Activated naive CD4-positive, alpha-beta T cell treated with anti-CD3 and anti-CD28 coated beads, Interleukin-2, amount 10 ng/mL, durations not matched to agents 7 days and 5 days (primary cell): ENCODE data around the gene DENND2D.
A peak's percentile ranks its signal among the peaks of the same experiment; 100 is the strongest.

Experiments
- CTCF ChIA-PET: fragments of 350-600 bp; sonication (Branson Sonifier 250); formaldehyde crosslinking; loops from one replicate; lab custom pipeline; 2021; ENCODE audit warnings: antibody characterized with exemption; lab: Charles Lee
- DNase-seq: peaks from one replicate; pipeline ENCODE4 v3.0.0-alpha.2; 2020
- H3K27ac Mint-ChIP-seq: one replicate; pipeline ENCODE4 v1.8.0; 2021; ENCODE audit warnings: mild to moderate bottlenecking, moderate library complexity, mixed read lengths
- H3K27me3 Mint-ChIP-seq: one replicate; pipeline ENCODE4 v1.8.0; 2021; ENCODE audit warnings: mild to moderate bottlenecking, mixed read lengths
- H3K36me3 Mint-ChIP-seq: one replicate; pipeline ENCODE4 v1.8.0; 2021; ENCODE audit warnings: mixed read lengths
- H3K4me1 Mint-ChIP-seq: one replicate; pipeline ENCODE4 v1.8.0; 2021; ENCODE audit warnings: mixed read lengths
- H3K4me3 Mint-ChIP-seq: one replicate; pipeline ENCODE4 v1.8.0; 2021; ENCODE audit warnings: mild to moderate bottlenecking, moderate library complexity, mixed read lengths
- H3K9me3 Mint-ChIP-seq: one replicate; pipeline ENCODE4 v1.8.0; 2021; ENCODE audit warnings: mixed read lengths

DENND2D gene

DNA sequence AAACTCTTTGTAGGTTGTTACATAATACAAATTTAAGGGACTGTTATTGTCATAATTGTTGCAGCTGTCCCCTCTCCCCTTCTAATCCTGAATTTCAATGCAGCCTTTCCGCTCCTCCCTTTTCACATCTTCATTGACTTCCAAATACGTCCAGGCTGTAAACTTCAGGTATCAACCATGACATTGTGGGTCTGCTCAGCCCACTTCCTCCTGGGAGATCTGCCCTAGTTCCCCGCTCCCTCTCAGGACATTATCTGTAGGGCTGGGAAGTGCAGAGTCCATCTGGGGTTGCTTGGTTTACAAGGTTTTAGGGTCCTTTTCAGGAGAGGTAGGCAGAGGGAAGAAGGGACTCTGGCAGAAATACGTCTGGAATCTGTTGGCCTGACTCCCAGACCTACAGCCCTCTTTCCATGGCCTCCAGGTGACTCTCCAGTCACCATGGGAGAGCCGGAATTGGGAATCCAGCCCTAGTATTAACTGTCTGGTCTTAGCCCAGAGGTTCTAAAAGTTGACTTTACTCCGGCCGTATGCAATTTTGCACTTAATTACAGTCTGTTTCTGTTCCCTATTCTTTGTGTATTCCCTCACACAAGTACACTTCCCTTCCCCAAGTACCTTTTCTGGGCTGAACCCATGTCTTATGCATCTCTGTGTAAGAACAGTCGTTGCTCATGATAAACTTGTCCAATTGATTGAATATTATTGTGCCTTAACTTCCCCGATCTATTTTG is 4.7 kb upstream of the DENND2D start:
- H3K9me3 Mint-ChIP-seq = no peaks in the 10 kb centered on the region
- peaks cover 74% of the 10 kb centered on the region for H3K4me1 Mint-ChIP-seq
- H3K4me3 Mint-ChIP-seq = peak overlapping the region; percentile 99
- CTCF ChIA-PET = no interaction called here
- peaks cover 6% of the 10 kb centered on the region for H3K27me3 Mint-ChIP-seq
- no peak for DNase-seq
- peak overlapping the region; percentile 84 for H3K27ac Mint-ChIP-seq
- peaks cover 16% of the 10 kb centered on the region for H3K36me3 Mint-ChIP-seq

GRCh38 chr1:111204201-111204982 is 3.9 kb upstream of the DENND2D start:
- peaks cover 24% of the 10 kb centered on the region for H3K36me3 Mint-ChIP-seq

GRCh38 chr1:111203681-111204200 is 3.3 kb upstream of the DENND2D start:
- H3K4me1 Mint-ChIP-seq = peaks cover 70% of the 10 kb centered on the region
- peak; percentile 94 for DNase-seq
- H3K36me3 Mint-ChIP-seq = peaks cover 29% of the 10 kb centered on the region
- H3K27me3 Mint-ChIP-seq = peaks cover 6% of the 10 kb centered on the region
- H3K9me3 Mint-ChIP-seq = no peaks in the 10 kb centered on the region
- CTCF ChIA-PET = interaction anchor here (0.7 to 1.1 kb wide), 5 partner anchors 10 to 198 kb away, joined by 3 to 8 read pairs (median 3); no protein-coding TSS in a partner anchor
- peak overlapping the region; percentile 97 for H3K27ac Mint-ChIP-seq
- peak overlapping the region; percentile 99 for H3K4me3 Mint-ChIP-seq

More at GRCh38 chr1:111204201-111204982, 3.9 kb upstream of the DENND2D start:
- Mint-ChIP-seq H3K27ac (peak overlapping the region; percentile 97), H3K27me3 (peaks cover 6% of the 10 kb centered on the region), H3K4me3 (peak overlapping the region; percentile 99), H3K9me3 (no peaks in the 10 kb centered on the region), H3K4me1 (peaks cover 73% of the 10 kb centered on the region)
- DNase-seq = peak; percentile 84
- CTCF ChIA-PET = interaction anchor here (0.7 to 1.1 kb wide), 5 partner anchors 10 to 197 kb away, joined by 3 to 8 read pairs (median 3); no protein-coding TSS in a partner anchor

DNA sequence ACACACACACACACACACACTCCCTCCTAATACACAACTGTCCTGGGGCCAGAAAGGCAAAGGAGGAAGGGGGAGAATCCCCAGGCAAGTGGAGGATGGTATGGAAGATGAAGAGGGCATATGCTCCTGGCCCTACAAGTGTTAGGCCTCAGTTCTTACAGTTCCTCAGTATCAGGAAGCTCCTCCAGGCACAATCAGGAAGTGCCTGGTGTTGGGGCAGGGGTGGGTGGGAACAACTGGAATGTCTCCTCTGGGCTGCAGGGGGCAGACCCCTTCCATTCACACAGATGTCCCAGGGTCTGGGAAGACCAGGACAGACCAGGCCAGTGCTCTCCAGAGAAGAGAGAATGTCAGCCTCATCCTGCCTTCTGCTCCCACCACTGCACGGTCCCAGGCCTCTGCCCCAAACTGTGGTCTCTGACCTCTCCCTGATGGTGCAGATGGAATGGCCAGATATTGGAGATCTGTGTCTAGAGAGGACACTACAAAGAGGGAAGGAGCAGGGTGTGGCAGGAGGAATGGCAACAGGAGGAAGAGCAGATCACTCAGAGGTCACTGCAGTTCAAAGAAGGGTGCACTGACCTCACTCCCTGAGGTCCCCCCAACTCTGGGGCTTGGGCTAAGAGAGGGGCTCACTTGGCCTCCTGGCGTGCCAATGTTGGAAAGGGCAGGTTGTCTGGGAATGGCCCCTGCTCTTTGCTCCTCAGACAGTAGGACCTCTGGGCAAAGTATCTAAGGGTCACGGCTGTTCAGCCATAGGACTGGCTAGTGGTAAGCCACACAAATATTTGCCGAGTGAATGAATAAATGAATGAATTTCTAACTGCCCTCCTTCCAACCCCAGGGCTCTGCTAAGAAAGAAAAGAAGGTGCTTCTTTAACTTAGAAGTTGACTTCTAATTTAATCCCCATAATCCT is 2.5 kb upstream of the DENND2D start:
- H3K4me1 Mint-ChIP-seq = peaks cover 67% of the 10 kb centered on the region
- peak; percentile 20 for DNase-seq
- no peaks in the 10 kb centered on the region for H3K9me3 Mint-ChIP-seq
- CTCF ChIA-PET = interaction anchor here (0.7 to 11.1 kb wide), 7 partner anchors 11 to 199 kb away, joined by 3 to 250 read pairs (median 5); no protein-coding TSS in a partner anchor
- peak overlapping the region; percentile 97 for H3K27ac Mint-ChIP-seq
- peaks cover 37% of the 10 kb centered on the region for H3K36me3 Mint-ChIP-seq
- peak overlapping the region; percentile 99 for H3K4me3 Mint-ChIP-seq
- peaks cover 6% of the 10 kb centered on the region for H3K27me3 Mint-ChIP-seq

DNA sequence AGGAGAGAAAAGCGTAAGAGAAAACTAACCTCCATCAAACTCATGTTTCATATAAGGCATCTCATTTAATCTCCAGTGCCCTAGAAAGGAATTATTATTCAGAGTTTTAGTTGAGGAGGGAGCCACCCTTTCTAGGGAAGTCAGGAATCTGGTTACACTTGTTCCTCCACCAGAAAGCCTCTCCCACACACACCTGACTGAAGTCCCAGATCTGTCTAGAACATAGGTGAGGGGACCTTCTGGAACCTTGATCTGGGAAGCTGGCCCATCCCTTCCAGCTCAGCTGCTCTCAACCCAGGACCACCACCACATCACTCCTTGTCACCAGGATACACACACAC is 1.9 kb upstream of the DENND2D start:
- H3K27me3 Mint-ChIP-seq = peaks cover 6% of the 10 kb centered on the region

DNA sequence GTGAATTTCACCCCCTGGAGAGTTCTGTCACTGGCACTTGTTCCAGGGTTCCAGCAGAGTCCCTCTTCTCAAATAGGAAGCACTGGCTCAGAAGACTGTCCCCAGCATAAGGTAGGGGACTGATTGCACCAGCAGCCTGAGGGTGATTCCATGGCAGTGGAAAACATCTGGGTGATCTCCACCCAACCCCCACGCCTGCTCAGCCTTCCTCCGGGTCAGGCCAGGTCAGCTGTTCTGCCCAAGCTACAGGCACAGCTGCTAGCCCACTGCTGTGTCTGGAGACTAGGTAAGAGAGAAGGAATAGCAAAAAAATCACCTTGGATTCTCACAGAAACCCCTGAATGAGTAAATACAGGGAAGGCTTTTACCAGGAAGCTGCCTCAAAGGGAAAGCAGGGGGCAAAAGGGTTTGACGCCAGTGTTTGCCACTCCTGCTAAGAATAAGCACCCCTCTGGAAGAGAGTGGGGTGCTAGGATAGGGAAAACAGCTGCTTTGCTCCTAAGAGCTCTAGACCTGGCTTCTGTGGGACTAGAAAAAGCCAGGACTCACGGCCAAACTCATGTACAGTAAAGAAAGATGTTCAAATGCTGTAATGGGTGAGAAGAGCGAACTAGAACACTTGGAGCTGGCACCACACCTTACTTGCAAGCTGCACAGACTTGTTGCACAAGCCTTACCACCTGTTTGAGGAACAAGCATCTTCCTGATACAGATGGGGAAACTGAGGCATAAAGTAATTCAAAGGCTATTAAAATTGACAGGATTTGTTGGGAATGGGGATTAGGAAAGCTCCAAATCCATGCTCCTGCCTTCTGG is 1.0 kb upstream of the DENND2D start:
- Mint-ChIP-seq H3K4me3 (peak overlapping the region; percentile 99), H3K4me1 (peaks cover 71% of the 10 kb centered on the region), H3K27me3 (peaks cover 3% of the 10 kb centered on the region), H3K9me3 (no peaks in the 10 kb centered on the region), H3K36me3 (peaks cover 52% of the 10 kb centered on the region), H3K27ac (peak overlapping the region; percentile 97)
- CTCF ChIA-PET = interaction anchor here (0.6 to 11.1 kb wide), 4 partner anchors 10 to 64 kb away, joined by 3 to 250 read pairs (median 6); no protein-coding TSS in a partner anchor
- peak; percentile 27 for DNase-seq

More for the DNA sequence above, 1.9 kb upstream of the DENND2D start:
- H3K27ac Mint-ChIP-seq = peak overlapping the region; percentile 97
- DNase-seq = no peak
- H3K4me3 Mint-ChIP-seq = peak overlapping the region; percentile 99
- no peaks in the 10 kb centered on the region for H3K9me3 Mint-ChIP-seq
- CTCF ChIA-PET = interaction anchor here (1.7 to 11.1 kb wide), 2 partner anchors 16 to 23 kb away, joined by 8 to 250 read pairs; no protein-coding TSS in a partner anchor
- peaks cover 69% of the 10 kb centered on the region for H3K4me1 Mint-ChIP-seq
- H3K36me3 Mint-ChIP-seq = peaks cover 43% of the 10 kb centered on the region

DNA sequence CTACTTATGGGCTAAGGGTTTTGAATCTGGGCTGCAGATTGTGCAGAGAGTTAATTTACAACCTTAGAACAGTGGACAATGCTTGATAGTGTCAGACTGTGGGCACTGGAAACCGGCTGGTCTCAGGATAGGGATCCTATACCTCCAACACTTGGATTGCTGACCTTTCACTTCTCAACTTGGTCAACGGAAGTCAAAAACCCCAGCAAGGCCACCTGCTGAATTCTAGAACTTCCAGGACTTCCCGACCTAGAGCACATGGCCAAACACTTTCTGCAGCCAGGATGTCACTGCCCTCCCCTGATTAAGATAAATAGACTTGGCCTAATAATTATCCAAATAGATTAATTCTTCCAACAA is 336 bp upstream of the DENND2D start:
- DNase-seq = no peak
- peak overlapping the region; percentile 99 for H3K4me3 Mint-ChIP-seq
- peaks cover 56% of the 10 kb centered on the region for H3K36me3 Mint-ChIP-seq
- peaks cover 3% of the 10 kb centered on the region for H3K27me3 Mint-ChIP-seq
- CTCF ChIA-PET = interaction anchor here (0.7 to 11.1 kb wide), 4 partner anchors 10 to 133 kb away, joined by 3 to 250 read pairs (median 6); no protein-coding TSS in a partner anchor
- peaks cover 72% of the 10 kb centered on the region for H3K4me1 Mint-ChIP-seq
- no peaks in the 10 kb centered on the region for H3K9me3 Mint-ChIP-seq
- peak overlapping the region; percentile 97 for H3K27ac Mint-ChIP-seq

GRCh38 chr1:111199329-111199728 is 1.1 kb downstream of the DENND2D start:
- H3K36me3 Mint-ChIP-seq = peaks cover 71% of the 10 kb centered on the region
- peaks cover 73% of the 10 kb centered on the region for H3K4me1 Mint-ChIP-seq
- peak overlapping the region; percentile 99 for H3K4me3 Mint-ChIP-seq
- H3K9me3 Mint-ChIP-seq = no peaks in the 10 kb centered on the region
- no peaks in the 10 kb centered on the region for H3K27me3 Mint-ChIP-seq
- peak; percentile 37 for DNase-seq
- CTCF ChIA-PET = interaction anchor here (1.1 to 11.1 kb wide), 7 partner anchors 19 to 308 kb away, joined by 3 to 250 read pairs (median 8); no protein-coding TSS in a partner anchor
- peak overlapping the region; percentile 97 for H3K27ac Mint-ChIP-seq

GRCh38 chr1:111198836-111199235 is 1.6 kb downstream of the DENND2D start:
- Mint-ChIP-seq H3K27me3 (no peaks in the 10 kb centered on the region), H3K4me3 (peak overlapping the region; percentile 99), H3K27ac (peak overlapping the region; percentile 97), H3K4me1 (peaks cover 76% of the 10 kb centered on the region), H3K36me3 (peaks cover 76% of the 10 kb centered on the region), H3K9me3 (no peaks in the 10 kb centered on the region)
- peak; percentile 21 for DNase-seq
- CTCF ChIA-PET = interaction anchor here (1.0 to 11.1 kb wide), 9 partner anchors 20 to 308 kb away, joined by 3 to 250 read pairs (median 7); no protein-coding TSS in a partner anchor

- H3K4me1 Mint-ChIP-seq = peaks cover 76% of the 10 kb centered on the region
- no peaks in the 10 kb centered on the region for H3K27me3 Mint-ChIP-seq
- peak overlapping the region; percentile 97 for H3K27ac Mint-ChIP-seq
- CTCF ChIA-PET = interaction anchor here (0.5 to 11.1 kb wide), 8 partner anchors 21 to 277 kb away, joined by 3 to 250 read pairs (median 8); no protein-coding TSS in a partner anchor
- H3K36me3 Mint-ChIP-seq = peaks cover 87% of the 10 kb centered on the region
- no peaks in the 10 kb centered on the region for H3K9me3 Mint-ChIP-seq
- peak; percentile 79 for DNase-seq
- H3K4me3 Mint-ChIP-seq = peak overlapping the region; percentile 99
These were observed 2.7 kb downstream of the DENND2D start for GRCh38 chr1:111197598-111198284.

DNA sequence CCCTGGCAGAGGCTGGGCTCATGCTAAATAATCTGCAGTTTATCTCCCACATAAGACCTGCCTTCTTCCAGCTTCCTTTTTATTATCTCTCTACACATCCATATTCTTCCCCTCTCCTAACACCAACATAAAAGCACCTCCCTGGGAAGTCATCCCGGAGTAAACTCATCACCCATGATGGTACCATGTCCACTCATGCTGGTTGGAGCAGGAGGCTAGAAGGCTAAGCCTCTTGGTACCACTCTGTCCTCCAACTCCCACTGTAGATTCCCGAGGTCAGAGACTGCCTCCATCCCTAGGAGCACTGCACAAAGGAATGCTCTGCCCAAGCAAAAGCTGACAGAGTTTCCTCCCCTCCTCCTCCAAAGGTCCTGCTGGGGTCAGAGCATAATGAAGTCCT is 4.2 kb downstream of the DENND2D start:
- peak overlapping the region; percentile 99 for H3K4me3 Mint-ChIP-seq
- H3K36me3 Mint-ChIP-seq = peaks cover 98% of the 10 kb centered on the region
- H3K27ac Mint-ChIP-seq = peak overlapping the region; percentile 97
- no peaks in the 10 kb centered on the region for H3K9me3 Mint-ChIP-seq
- CTCF ChIA-PET = interaction anchor here (0.7 to 11.1 kb wide), 5 partner anchors 13 to 204 kb away, joined by 3 to 250 read pairs (median 5); no protein-coding TSS in a partner anchor
- no peak for DNase-seq
- no peaks in the 10 kb centered on the region for H3K27me3 Mint-ChIP-seq
- H3K4me1 Mint-ChIP-seq = peaks cover 76% of the 10 kb centered on the region
